ACC112 (cell line): ENCODE measurements around the gene FLYWCH1.
A peak's percentile ranks its signal among the peaks of the same experiment; 100 is the strongest.

Experiments
- H2AFZ ChIP-seq: fragments of 200-600 bp; sonication (generic); one replicate; pipeline ENCODE4 v1.6.0; 2017; ENCODE audit warnings: antibody characterized with exemption, low read length; ENCODE audit not compliant: unreplicated experiment
- H3K27ac ChIP-seq: fragments of 200-600 bp; sonication (generic); 2 replicates; pipeline ENCODE4 v1.5.1; 2014; ENCODE audit warnings: low read depth, mild to moderate bottlenecking, antibody characterized with exemption, low read length, moderate library complexity
- H3K27me3 ChIP-seq: fragments of 200-600 bp; sonication (generic); 2 replicates; pipeline ENCODE4 v1.6.1; 2014; ENCODE audit warnings: mild to moderate bottlenecking, antibody characterized with exemption, low read length, moderate library complexity, mixed read lengths; ENCODE audit not compliant: insufficient read depth
- H3K36me3 ChIP-seq: fragments of 200-600 bp; sonication (generic); 2 replicates; pipeline ENCODE4 v1.6.1; 2016; ENCODE audit warnings: mild to moderate bottlenecking, antibody characterized with exemption, low read length, moderate library complexity, mixed read lengths; ENCODE audit not compliant: insufficient read depth
- H3K4me1 ChIP-seq: fragments of 200-600 bp; sonication (generic); one replicate; pipeline ENCODE4 v1.6.1; 2016; ENCODE audit warnings: low read length, mixed read lengths; ENCODE audit not compliant: insufficient read depth, unreplicated experiment, control insufficient read depth
- H3K4me3 ChIP-seq: fragments of 200-600 bp; sonication (generic); 2 replicates; pipeline ENCODE4 v1.5.1; 2014; ENCODE audit warnings: mild to moderate bottlenecking, low read depth, low read length
- H3K79me2 ChIP-seq: fragments of 200-600 bp; sonication (generic); one replicate; pipeline ENCODE4 v1.6.0; 2016; ENCODE audit warnings: low read length; ENCODE audit not compliant: control insufficient read depth, unreplicated experiment, insufficient read depth

FLYWCH1 gene

GRCh38 chr16:2954656-2955381, 43.1 kb downstream of the FLYWCH1 start:
- H2AFZ ChIP-seq, result no peak overlapping the region
- no peak overlapping the region for H3K4me3 ChIP-seq
- H3K36me3 ChIP-seq, result no peaks in the 10 kb centered on the region
- H3K4me1 ChIP-seq, result no peaks in the 10 kb centered on the region
- H3K79me2 ChIP-seq, result no peaks in the 10 kb centered on the region
- no peak overlapping the region for H3K27ac ChIP-seq
- peaks cover 11% of the 10 kb centered on the region; the same call in 1 of the 2 replicates for H3K27me3 ChIP-seq

GRCh38 chr16:2955438-2955778, 43.7 kb downstream of the FLYWCH1 start:
- Histone ChIP-seq H3K4me3 (no peak overlapping the region), H3K27me3 (peaks cover 11% of the 10 kb centered on the region; the same call in 1 of the 2 replicates), H3K27ac (no peak overlapping the region), H3K36me3 (no peaks in the 10 kb centered on the region), H2AFZ (no peak overlapping the region), H3K4me1 (no peaks in the 10 kb centered on the region), H3K79me2 (no peaks in the 10 kb centered on the region)

GRCh38 chr16:2955779-2956578, 44.2 kb downstream of the FLYWCH1 start:
- H3K4me1 ChIP-seq, result no peaks in the 10 kb centered on the region
- H3K27ac ChIP-seq, result no peak overlapping the region
- peaks cover 11% of the 10 kb centered on the region; the same call in 1 of the 2 replicates for H3K27me3 ChIP-seq
- no peak overlapping the region for H2AFZ ChIP-seq
- H3K36me3 ChIP-seq, result no peaks in the 10 kb centered on the region
- no peaks in the 10 kb centered on the region for H3K79me2 ChIP-seq
- no peak overlapping the region for H3K4me3 ChIP-seq

- Histone ChIP-seq H2AFZ (no peak overlapping the region), H3K79me2 (no peaks in the 10 kb centered on the region), H3K36me3 (no peaks in the 10 kb centered on the region), H3K4me1 (no peaks in the 10 kb centered on the region), H3K4me3 (no peak overlapping the region), H3K27me3 (peaks cover 11% of the 10 kb centered on the region; the same call in 1 of the 2 replicates), H3K27ac (no peak overlapping the region)
These were observed 44.8 kb downstream of the FLYWCH1 start for GRCh38 chr16:2956579-2956956.

GRCh38 chr16:2959206-2959605, 47.5 kb downstream of the FLYWCH1 start:
- H3K27ac ChIP-seq, result no peak overlapping the region
- H3K4me3 ChIP-seq, result no peak overlapping the region
- H3K4me1 ChIP-seq, result peaks cover 5% of the 10 kb centered on the region
- H3K27me3 ChIP-seq, result peaks cover 30% of the 10 kb centered on the region
- H3K36me3 ChIP-seq, result no peaks in the 10 kb centered on the region
- H2AFZ ChIP-seq, result no peak overlapping the region
- H3K79me2 ChIP-seq, result no peaks in the 10 kb centered on the region

- Histone ChIP-seq H3K36me3 (no peaks in the 10 kb centered on the region), H3K27me3 (peaks cover 33% of the 10 kb centered on the region), H3K27ac (no peak overlapping the region), H3K79me2 (no peaks in the 10 kb centered on the region), H3K4me3 (no peak overlapping the region), H3K4me1 (peaks cover 9% of the 10 kb centered on the region), H2AFZ (no peak overlapping the region)
These were observed 48.7 kb downstream of the FLYWCH1 start for GRCh38 chr16:2960183-2961010.

- Histone ChIP-seq H3K36me3 (no peaks in the 10 kb centered on the region), H3K4me1 (peaks cover 9% of the 10 kb centered on the region), H3K27ac (no peak overlapping the region), H3K4me3 (no peak overlapping the region), H3K79me2 (no peaks in the 10 kb centered on the region), H3K27me3 (peaks cover 47% of the 10 kb centered on the region), H2AFZ (no peak overlapping the region)
These were observed 50.8 kb downstream of the FLYWCH1 start for GRCh38 chr16:2962334-2963073.

GRCh38 chr16:2963074-2963722, 51.5 kb downstream of the FLYWCH1 start:
- no peaks in the 10 kb centered on the region for H3K79me2 ChIP-seq
- H3K4me1 ChIP-seq, result peaks cover 10% of the 10 kb centered on the region
- H3K36me3 ChIP-seq, result no peaks in the 10 kb centered on the region
- peaks cover 54% of the 10 kb centered on the region for H3K27me3 ChIP-seq
- H3K4me3 ChIP-seq, result peak overlapping the region; percentile 55
- H2AFZ ChIP-seq, result no peak overlapping the region
- H3K27ac ChIP-seq, result no peak overlapping the region

GRCh38 chr16:2963723-2964474, 52.2 kb downstream of the FLYWCH1 start, which contains the start of gene KREMEN2:
Gene KREMEN2 (plus strand): TSS chr16:2964275. CDS start chr16:2964521, 246 bp downstream.
- Histone ChIP-seq H2AFZ (no peak within 1 kb of the TSS), H3K4me3 (peak within 1 kb of the TSS; percentile 55), H3K27ac (no peak within 1 kb of the TSS), H3K4me1 (peaks cover 15% of the 10 kb centered on the region), H3K27me3 (peaks cover 55% of the 10 kb centered on the region), H3K36me3 (no peaks in the 10 kb centered on the region), H3K79me2 (no peaks in the 10 kb centered on the region)
